GM21390 (cell line): ENCODE results near the gene CUL1.

Source experiments
- ATAC-seq: cut with Tn5 transposase; IDR thresholded peaks from one replicate; pipeline ENCODE4 v1.9.1; 2021; ENCODE audit not compliant: unreplicated experiment

Gene CUL1

DNA sequence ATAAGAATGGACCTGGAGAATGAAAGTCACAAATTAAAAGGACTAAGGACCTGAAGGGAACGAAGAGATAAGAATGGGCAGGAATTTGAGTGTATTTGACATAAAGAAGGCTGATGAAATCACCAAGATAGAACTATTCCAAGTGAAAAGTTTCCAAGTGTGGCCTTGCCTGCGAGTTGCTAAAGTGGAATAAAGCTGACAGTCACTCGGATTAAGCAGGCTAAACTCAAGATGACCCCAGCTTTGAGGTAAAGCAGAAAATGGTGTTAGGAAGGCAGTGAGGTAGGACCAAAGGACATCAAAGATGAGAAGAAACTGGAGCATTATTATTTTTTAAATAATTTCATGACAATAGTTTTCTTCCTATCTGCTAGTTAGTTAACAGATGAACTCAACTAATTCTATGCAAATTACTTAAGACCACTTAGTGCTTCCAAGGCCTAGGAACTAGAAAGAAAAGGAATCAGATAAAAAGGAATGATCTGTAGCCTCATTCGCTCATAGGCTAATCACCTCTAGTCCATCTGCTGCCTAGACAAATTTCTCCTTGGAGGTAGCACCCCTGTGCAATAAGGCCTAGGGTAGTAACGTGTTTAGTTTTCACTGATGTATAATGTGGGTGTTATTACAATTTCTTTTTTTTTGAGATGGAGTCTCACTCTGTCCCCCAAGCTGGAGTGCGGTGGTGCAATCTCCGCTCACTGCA lies 150.8 kb downstream of the CUL1 start:
- ATAC-seq, result no peak

DNA sequence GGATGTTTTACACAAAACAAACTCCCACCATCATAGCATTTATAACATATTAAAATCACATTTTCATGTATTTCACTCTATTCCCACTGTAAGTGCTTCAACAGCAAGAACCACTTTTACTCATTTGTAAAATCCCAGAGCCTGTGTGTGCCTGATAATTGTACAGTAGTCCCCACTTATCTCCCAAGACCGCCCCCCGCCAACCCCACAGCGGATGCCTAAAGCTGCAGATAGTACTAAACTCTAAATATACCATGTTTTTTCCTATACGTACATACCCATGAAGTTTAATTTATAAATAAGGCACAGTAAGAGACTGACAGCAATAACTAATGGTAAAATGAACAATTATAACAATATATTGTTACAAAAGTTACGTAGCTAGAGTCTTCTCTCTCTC lies 151.9 kb downstream of the CUL1 start:
- no peak for ATAC-seq
